ENCODE measurements around the gene AFF2. TPM values are rescaled to one million over a fixed set of nuclear protein-coding genes. Genes with fewer than 3 reads are reported as not detected.

AFF2 gene
- total RNA-seq, 2 donors from 2014 or later = 0.89 to 3.2 TPM

GRCh38 chrX:148628621-148629020 lies 128.2 kb downstream of the AFF2 start:
- Histone ChIP-seq H3K27ac (no peak overlapping the region), H3K27me3 (no peaks in the 10 kb centered on the region), H3K4me3 (no peak overlapping the region), H3K9me3 (no peaks in the 10 kb centered on the region), H3K4me1 (no peaks in the 10 kb centered on the region), H3K36me3 (no peaks in the 10 kb centered on the region)
- TF ChIP-seq CTCF (IDR thresholded peaks at IDR 0.05) = no peak
- no peak for DNase-seq (ENCODE audit: low spot score)

GRCh38 chrX:148629434-148629833 lies 129.0 kb downstream of the AFF2 start:
- TF ChIP-seq CTCF (IDR thresholded peaks at IDR 0.05) = no peak
- Histone ChIP-seq H3K36me3 (no peaks in the 10 kb centered on the region), H3K27me3 (no peaks in the 10 kb centered on the region), H3K9me3 (no peaks in the 10 kb centered on the region), H3K4me1 (no peaks in the 10 kb centered on the region), H3K4me3 (no peak overlapping the region), H3K27ac (no peak overlapping the region)
- no peak for DNase-seq (ENCODE audit: low spot score)

GRCh38 chrX:148632444-148632843 lies 132.0 kb downstream of the AFF2 start:
- H3K27ac ChIP-seq = no peak overlapping the region
- no peaks in the 10 kb centered on the region for H3K9me3 ChIP-seq
- no peak for TF ChIP-seq CTCF (IDR thresholded peaks at IDR 0.05)
- H3K27me3 ChIP-seq = no peaks in the 10 kb centered on the region
- H3K36me3 ChIP-seq = no peaks in the 10 kb centered on the region
- H3K4me3 ChIP-seq = no peak overlapping the region
- no peaks in the 10 kb centered on the region for H3K4me1 ChIP-seq
- no peak for DNase-seq (ENCODE audit: low spot score)

- no peaks in the 10 kb centered on the region for H3K27me3 ChIP-seq
- TF ChIP-seq CTCF (IDR thresholded peaks at IDR 0.05) = no peak
- H3K9me3 ChIP-seq = no peaks in the 10 kb centered on the region
- H3K4me3 ChIP-seq = no peak overlapping the region
- no peaks in the 10 kb centered on the region for H3K4me1 ChIP-seq
- DNase-seq (ENCODE audit: low spot score) = no peak
- no peaks in the 10 kb centered on the region for H3K36me3 ChIP-seq
- no peak overlapping the region for H3K27ac ChIP-seq
Measured at GRCh38 chrX:148633218-148633908, 132.9 kb downstream of the AFF2 start.

- no peak for DNase-seq (ENCODE audit: low spot score)
- Histone ChIP-seq H3K27ac (no peak overlapping the region), H3K4me3 (no peak overlapping the region), H3K27me3 (no peaks in the 10 kb centered on the region), H3K9me3 (no peaks in the 10 kb centered on the region), H3K4me1 (no peaks in the 10 kb centered on the region), H3K36me3 (no peaks in the 10 kb centered on the region)
- no peak for TF ChIP-seq CTCF (IDR thresholded peaks at IDR 0.05)
Measured at GRCh38 chrX:148634591-148634990, 134.2 kb downstream of the AFF2 start.

GRCh38 chrX:148643460-148643859 lies 143.0 kb downstream of the AFF2 start:
- no peak for TF ChIP-seq CTCF (IDR thresholded peaks at IDR 0.05)
- Histone ChIP-seq H3K4me1 (no peaks in the 10 kb centered on the region), H3K27ac (no peak overlapping the region), H3K9me3 (no peaks in the 10 kb centered on the region), H3K36me3 (no peaks in the 10 kb centered on the region), H3K4me3 (no peak overlapping the region), H3K27me3 (no peaks in the 10 kb centered on the region)
- DNase-seq (ENCODE audit: low spot score) = no peak

All from right atrium auricular region (tissue), 2 donors.